A673 (cell line): ENCODE data around the gene MAPKAP1. TPM values are rescaled to one million over a fixed set of nuclear protein-coding genes. Genes with fewer than 3 reads are reported as not detected.

Source experiments
- BruUV-seq: library from RNA; stranded (reverse); fragments of 400-500 nt; replicated peaks from 2 replicates; lab custom pipeline; 2021; lab: Mats Ljungman, UMichigan
- CTCF ChIA-PET: fragments of 300-600 bp; sonication (Branson Sonifier 250); formaldehyde crosslinking; loops from one replicate; lab custom pipeline; 2022; ENCODE audit warnings: antibody characterized with exemption; lab: Charles Lee
- POLR2A ChIA-PET: fragments of 300-600 bp; sonication (Branson Sonifier 250); formaldehyde crosslinking; loops from one replicate; lab custom pipeline; 2022; ENCODE audit warnings: antibody characterized with exemption; ENCODE audit not compliant: low non-redundant PET; lab: Charles Lee
- DNase-seq: peaks from one replicate; pipeline ENCODE4 v3.0.0-alpha.2; 2015; ENCODE audit warnings: low spot score
- H3K27ac ChIP-seq: fragments of 200-600 bp; sonication (generic); 2 replicates; pipeline ENCODE4 v1.5.1; 2016; ENCODE audit warnings: mixed run types, low read depth, mild to moderate bottlenecking, mixed read lengths, antibody characterized with exemption, low read length; ENCODE audit not compliant: poor library complexity, severe bottlenecking
- H3K27me3 ChIP-seq: fragments of 200-600 bp; sonication (generic); replicated peaks from 2 replicates; pipeline ENCODE4 v1.6.1; 2017; ENCODE audit warnings: mixed run types, low read depth, mild to moderate bottlenecking, mixed read lengths, antibody characterized with exemption, low read length; ENCODE audit not compliant: insufficient read depth, poor library complexity
- H3K36me3 ChIP-seq: fragments of 200-600 bp; sonication (generic); 2 replicates; pipeline ENCODE4 v1.6.1; 2016; ENCODE audit warnings: mixed run types, mild to moderate bottlenecking, mixed read lengths, antibody characterized with exemption, low read length; ENCODE audit not compliant: insufficient read depth, poor library complexity, severe bottlenecking
- H3K4me1 ChIP-seq: fragments of 200-600 bp; sonication (generic); 2 replicates; pipeline ENCODE4 v1.6.1; 2017; ENCODE audit warnings: mixed run types, mild to moderate bottlenecking, mixed read lengths, antibody characterized with exemption, low read length; ENCODE audit not compliant: insufficient read depth, poor library complexity, severe bottlenecking
- H3K4me3 ChIP-seq: fragments of 200-600 bp; sonication (generic); 2 replicates; pipeline ENCODE4 v1.5.1; 2016; ENCODE audit warnings: low read depth, mixed run types, mild to moderate bottlenecking, mixed read lengths, low read length; ENCODE audit not compliant: poor library complexity, severe bottlenecking
- H3K9me3 ChIP-seq: fragments of 200-600 bp; sonication (generic); 2 replicates; pipeline ENCODE4 v1.6.1; 2016; ENCODE audit warnings: mixed run types, low read depth, mild to moderate bottlenecking, mixed read lengths, antibody characterized with exemption, low read length; ENCODE audit not compliant: poor library complexity, severe bottlenecking
- CTCF ChIP-seq: fragments of 300-800, 200-600 bp; sonication (generic); conservative IDR thresholded peaks from 2 replicates; pipeline ENCODE4 v1.5.1; 2017; ENCODE audit warnings: low read depth, mild to moderate bottlenecking, antibody characterized with exemption, low read length, moderate library complexity, mixed read lengths
- EZH2 ChIP-seq: fragments of 200-600 bp; sonication (generic); IDR thresholded peaks from 2 replicates; pipeline ENCODE4 v1.6.1; 2017; ENCODE audit warnings: borderline replicate concordance, low read depth, mild to moderate bottlenecking, mixed read lengths, antibody characterized with exemption, low read length; ENCODE audit not compliant: poor library complexity, severe bottlenecking
- intact Hi-C: fragments of 100-400 bp; cut with micrococcal nuclease; formaldehyde crosslinking; loops from one replicate; pipeline ENCODE4 v1.10.0; 2022; ENCODE audit not compliant: unreplicated experiment
- total RNA-seq: library from RNA; stranded (reverse); gene quantifications from 2 replicates; pipeline ENCODE4 v1.2.3, GENCODE V29; 2021

MAPKAP1 gene
- total RNA-seq, 1 experiment from 2014 or later, result 98.7 TPM

GRCh38 chr9:125621170-125621569 lies 85.8 kb downstream of the MAPKAP1 start:
- no peaks in the 10 kb centered on the region for H3K27me3 ChIP-seq
- ChIA-PET POLR2A (no interaction called here), CTCF (no interaction called here)
- H3K36me3 ChIP-seq, result no peaks in the 10 kb centered on the region
- no peak overlapping the region for H3K27ac ChIP-seq
- TF ChIP-seq EZH2 (no peak), CTCF (no peak)
- H3K9me3 ChIP-seq, result no peaks in the 10 kb centered on the region
- H3K4me3 ChIP-seq, result no peak overlapping the region
- no peak for DNase-seq
- BruUV-seq, result no TSS peak
- no peaks in the 10 kb centered on the region for H3K4me1 ChIP-seq
- intact Hi-C loops, result no loop called here

- BruUV-seq, result no TSS peak
- DNase-seq, result no peak
- Histone ChIP-seq H3K27ac (no peak overlapping the region), H3K36me3 (no peaks in the 10 kb centered on the region), H3K4me3 (no peak overlapping the region), H3K27me3 (no peaks in the 10 kb centered on the region), H3K9me3 (no peaks in the 10 kb centered on the region), H3K4me1 (no peaks in the 10 kb centered on the region)
- intact Hi-C loops, result no loop called here
- POLR2A ChIA-PET, result no interaction called here
- no peak for TF ChIP-seq EZH2
- TF ChIP-seq CTCF, result no peak
- CTCF ChIA-PET, result no interaction called here
These were observed 86.8 kb downstream of the MAPKAP1 start for GRCh38 chr9:125620216-125620615.

- Histone ChIP-seq H3K36me3 (no peaks in the 10 kb centered on the region), H3K27ac (no peak overlapping the region), H3K4me1 (no peaks in the 10 kb centered on the region), H3K27me3 (no peaks in the 10 kb centered on the region), H3K4me3 (no peak overlapping the region), H3K9me3 (no peaks in the 10 kb centered on the region)
- TF ChIP-seq CTCF (no peak), EZH2 (no peak)
- DNase-seq, result no peak
- intact Hi-C loops, result no loop called here
- CTCF ChIA-PET, result no interaction called here
- BruUV-seq, result no TSS peak
- POLR2A ChIA-PET, result no interaction called here
These were observed 89.9 kb downstream of the MAPKAP1 start for GRCh38 chr9:125617087-125617486.
